HG03103 (cell line): ENCODE data around the gene COL6A3.
"Not testable (repeated sequence)": the region's sequence is repeated elsewhere in the genome, so short reads cannot be mapped to it uniquely, and the experiment has no call there.

Experiments used
- ATAC-seq: cut with Tn5 transposase; IDR thresholded peaks from one replicate; pipeline ENCODE4 v1.9.1; 2021; ENCODE audit warnings: low read depth; ENCODE audit not compliant: unreplicated experiment

The COL6A3 gene

GRCh38 chr2:237320801-237321560 is 93.0 kb downstream of the COL6A3 start:
- ATAC-seq: no peak

GRCh38 chr2:237319887-237320286 is 94.1 kb downstream of the COL6A3 start:
- no peak for ATAC-seq

- ATAC-seq: no peak
Measured at GRCh38 chr2:237319086-237319820, 94.7 kb downstream of the COL6A3 start.

GRCh38 chr2:237316339-237316738 is 97.6 kb downstream of the COL6A3 start:
- ATAC-seq: no peak

GRCh38 chr2:237315829-237316225 is 98.1 kb downstream of the COL6A3 start:
- ATAC-seq: no peak

- ATAC-seq: no peak
Measured at GRCh38 chr2:237315170-237315828, 98.7 kb downstream of the COL6A3 start.

GRCh38 chr2:237314681-237315080 is 99.3 kb downstream of the COL6A3 start:
- ATAC-seq: no peak

GRCh38 chr2:237314198-237314597 is 99.8 kb downstream of the COL6A3 start:
- no peak for ATAC-seq

GRCh38 chr2:237312021-237312755 is 101.8 kb downstream of the COL6A3 start:
- ATAC-seq: no peak

GRCh38 chr2:237310515-237311114 is 103.3 kb downstream of the COL6A3 start:
- no peak for ATAC-seq

- no peak for ATAC-seq
Measured at GRCh38 chr2:237309416-237309815, 104.5 kb downstream of the COL6A3 start.

GRCh38 chr2:237309011-237309410 is 105.0 kb downstream of the COL6A3 start:
- ATAC-seq: no peak

- no peak for ATAC-seq
Measured at GRCh38 chr2:237307474-237307873, 106.5 kb downstream of the COL6A3 start.

- no peak for ATAC-seq
Measured at GRCh38 chr2:237306787-237307170, 107.2 kb downstream of the COL6A3 start.

- no peak for ATAC-seq
Measured at GRCh38 chr2:237306083-237306786, 107.7 kb downstream of the COL6A3 start.

GRCh38 chr2:237305579-237305978 is 108.4 kb downstream of the COL6A3 start:
- no peak for ATAC-seq

GRCh38 chr2:237304763-237305514 is 109.0 kb downstream of the COL6A3 start:
- no peak for ATAC-seq

- ATAC-seq: not testable (repeated sequence)
Measured at GRCh38 chr2:237303244-237303643, 110.7 kb downstream of the COL6A3 start.

- ATAC-seq: no peak
Measured at GRCh38 chr2:237301595-237301994, 112.4 kb downstream of the COL6A3 start.
